GM12875 (cell line): ENCODE results near the gene PCDHB1.

Source experiments
- H3K4me3 ChIP-seq: one replicate; pipeline ENCODE4 v1.5.1; 2011; ENCODE audit warnings: low read depth, low read length, control low read depth
- TF ChIP-seq, protein P1 (sequence below): IDR thresholded peaks from 2 replicates; pipeline ENCODE4 v1.5.1; 2011; ENCODE audit warnings: low read depth, mild to moderate bottlenecking, control low read depth, inconsistent platforms, low read length, moderate library complexity, borderline replicate concordance; ENCODE audit not compliant: insufficient read depth

Gene PCDHB1

GRCh38 chr5:141003791-141004611 lies 47.2 kb upstream of the PCDHB1 start:
- H3K4me3 ChIP-seq, result no peak overlapping the region

DNA sequence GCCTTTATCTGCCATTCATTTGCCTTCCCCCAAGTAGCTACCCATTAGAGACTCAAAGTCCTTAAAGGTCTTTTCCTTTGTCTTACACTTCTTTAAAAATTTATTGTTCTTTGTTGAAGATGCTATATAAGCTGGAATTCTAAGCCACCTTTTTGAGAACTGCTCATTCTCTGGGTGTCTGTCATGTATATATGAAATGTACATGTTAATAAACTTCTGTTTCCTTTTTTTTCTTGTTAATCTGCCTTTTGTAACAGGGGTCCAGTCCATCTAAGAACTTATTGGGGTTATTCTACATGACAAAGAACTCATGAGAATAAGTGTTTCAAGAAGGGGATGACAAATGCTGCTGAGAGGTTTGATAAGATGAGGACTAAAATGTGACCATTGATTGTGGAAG lies 43.4 kb upstream of the PCDHB1 start:
- TF ChIP-seq, protein P1, sequence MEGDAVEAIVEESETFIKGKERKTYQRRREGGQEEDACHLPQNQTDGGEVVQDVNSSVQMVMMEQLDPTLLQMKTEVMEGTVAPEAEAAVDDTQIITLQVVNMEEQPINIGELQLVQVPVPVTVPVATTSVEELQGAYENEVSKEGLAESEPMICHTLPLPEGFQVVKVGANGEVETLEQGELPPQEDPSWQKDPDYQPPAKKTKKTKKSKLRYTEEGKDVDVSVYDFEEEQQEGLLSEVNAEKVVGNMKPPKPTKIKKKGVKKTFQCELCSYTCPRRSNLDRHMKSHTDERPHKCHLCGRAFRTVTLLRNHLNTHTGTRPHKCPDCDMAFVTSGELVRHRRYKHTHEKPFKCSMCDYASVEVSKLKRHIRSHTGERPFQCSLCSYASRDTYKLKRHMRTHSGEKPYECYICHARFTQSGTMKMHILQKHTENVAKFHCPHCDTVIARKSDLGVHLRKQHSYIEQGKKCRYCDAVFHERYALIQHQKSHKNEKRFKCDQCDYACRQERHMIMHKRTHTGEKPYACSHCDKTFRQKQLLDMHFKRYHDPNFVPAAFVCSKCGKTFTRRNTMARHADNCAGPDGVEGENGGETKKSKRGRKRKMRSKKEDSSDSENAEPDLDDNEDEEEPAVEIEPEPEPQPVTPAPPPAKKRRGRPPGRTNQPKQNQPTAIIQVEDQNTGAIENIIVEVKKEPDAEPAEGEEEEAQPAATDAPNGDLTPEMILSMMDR, result no peak
- H3K4me3 ChIP-seq, result no peak overlapping the region

More at GRCh38 chr5:141003791-141004611, 47.2 kb upstream of the PCDHB1 start:
- TF ChIP-seq, protein P1, result no peak

DNA sequence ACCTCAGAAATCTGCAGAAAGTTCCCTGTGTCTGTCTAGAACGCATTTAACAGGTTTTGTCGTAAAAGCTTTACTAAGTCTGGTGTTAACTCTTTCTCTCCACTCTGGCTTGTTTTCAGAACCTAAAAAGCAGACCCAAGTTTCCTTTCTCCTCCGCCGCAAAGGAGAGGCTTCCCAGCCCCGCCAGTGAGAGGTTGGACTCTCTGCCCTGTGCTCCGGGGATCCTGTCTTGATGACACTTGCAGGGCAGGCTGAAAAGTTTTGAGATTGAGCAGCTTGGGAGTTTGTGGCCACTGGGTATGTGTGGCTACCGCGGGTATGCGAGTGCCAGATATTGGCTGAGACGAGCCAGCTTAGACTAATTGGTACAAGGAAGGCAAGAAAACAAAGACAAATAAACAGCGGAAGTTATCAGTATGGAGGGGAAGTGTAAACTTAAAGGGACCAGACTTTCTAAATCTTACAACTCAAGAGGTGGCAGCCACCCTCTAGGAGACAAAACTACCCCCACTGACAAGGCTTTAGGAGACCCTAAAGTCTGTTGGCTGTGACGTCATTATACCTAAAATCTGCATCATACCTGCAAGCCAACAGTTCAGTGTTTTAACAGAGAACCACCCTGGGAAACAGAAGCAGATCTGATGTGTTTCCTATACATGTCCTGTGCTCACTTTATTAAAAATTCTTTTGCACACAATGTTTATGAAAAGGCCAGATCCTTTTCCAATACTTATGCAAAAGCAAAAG lies 41.0 kb upstream of the PCDHB1 start:
- TF ChIP-seq, protein P1, result no peak
- H3K4me3 ChIP-seq, result no peak overlapping the region

GRCh38 chr5:141017943-141018342 lies 33.2 kb upstream of the PCDHB1 start:
- TF ChIP-seq, protein P1, result no peak
- no peak overlapping the region for H3K4me3 ChIP-seq

DNA sequence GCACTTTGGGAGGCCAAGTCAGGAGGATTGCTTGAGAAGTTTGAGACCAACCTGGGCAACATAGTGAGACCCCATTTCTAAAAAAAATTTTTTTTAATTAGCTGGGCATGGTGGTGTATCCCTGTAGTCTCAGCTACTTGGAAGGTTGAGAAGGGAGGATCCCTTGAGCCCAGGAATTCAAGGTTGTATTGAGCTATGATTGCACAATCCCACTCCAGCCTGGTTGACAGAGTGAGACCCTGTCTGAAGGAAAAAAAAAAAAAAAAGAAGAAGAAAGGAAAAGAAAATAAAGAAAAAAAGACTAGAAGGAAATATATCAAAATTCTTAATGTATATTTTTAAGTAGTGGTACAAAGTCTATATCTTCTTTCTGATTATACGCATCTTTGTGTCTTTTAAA lies 28.8 kb upstream of the PCDHB1 start:
- H3K4me3 ChIP-seq, result no peak overlapping the region
- TF ChIP-seq, protein P1, result no peak

DNA sequence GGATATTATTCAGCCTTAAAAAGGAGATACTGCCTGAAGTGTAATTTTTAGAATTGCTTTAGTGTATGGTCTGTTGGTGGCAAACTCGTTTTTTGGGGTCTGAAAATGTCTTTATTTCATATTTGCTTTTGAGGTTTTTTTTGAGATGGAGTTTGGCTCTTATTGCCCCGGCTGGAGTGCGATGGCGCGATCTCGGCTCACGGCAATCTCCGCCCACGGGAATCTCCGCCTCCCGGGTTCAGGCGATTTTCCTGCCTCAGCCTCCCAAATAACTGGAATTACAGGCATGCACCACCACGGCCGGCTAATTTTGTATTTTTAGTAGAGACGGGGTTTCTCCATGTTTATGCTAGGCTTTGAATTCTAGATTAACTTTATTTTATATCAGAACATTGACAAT lies 20.2 kb upstream of the PCDHB1 start:
- H3K4me3 ChIP-seq, result no peak overlapping the region
- TF ChIP-seq, protein P1, result no peak

- TF ChIP-seq, protein P1, result no peak
- no peak overlapping the region for H3K4me3 ChIP-seq
Measured at GRCh38 chr5:141032626-141033025, 18.5 kb upstream of the PCDHB1 start.
